ENCODE measurements around the gene ANKS3. TPM values are rescaled to one million over a fixed set of nuclear protein-coding genes. Genes with fewer than 3 reads are reported as not detected.

The ANKS3 gene
- total RNA-seq, 1 experiment from 2014 or later: 26.6 TPM

GRCh38 chr16:4696172-4696904, 37.7 kb downstream of the ANKS3 start:
- ChIA-PET CTCF (interaction anchor here (0.6 kb wide), 1 partner anchor 334 kb away, joined by 4 read pairs; no protein-coding TSS in a partner anchor), POLR2A (interaction anchor here (0.7 kb wide), 1 partner anchor 51 kb away, joined by 4 read pairs; no protein-coding TSS in a partner anchor)
- H3K27ac ChIP-seq (ENCODE audit: low read length): peak overlapping the region; percentile 44; the same call in 1 of the 2 replicates
- no peak overlapping the region for H3K4me3 ChIP-seq (ENCODE audit: low read depth in 2 of 2, low read length in 2 of 2)
- no peaks in the 10 kb centered on the region for H3K27me3 ChIP-seq (ENCODE audit: control insufficient read depth, insufficient read depth, low read length)
- H3K4me1 ChIP-seq (ENCODE audit: control insufficient read depth, insufficient read depth, low read length): peaks cover 46% of the 10 kb centered on the region
- no TSS peak for BruUV-seq (replicated peaks)
- H3K9me3 ChIP-seq (ENCODE audit: control insufficient read depth, insufficient read depth, low read depth, low read length): no peaks in the 10 kb centered on the region
- in situ Hi-C loops (cut with HindIII; ENCODE audit: low pct_unique_long_range_greater_than_20kb, low sequenced_read_pairs) (no loop called here), intact Hi-C loops (cut with micrococcal nuclease; ENCODE audit: unreplicated experiment) (no loop called here)
- TF ChIP-seq TCF7L2 (IDR thresholded peaks at IDR 0.05; ENCODE audit: low read depth, low read length): no peak
- no peak for DNase-seq (ENCODE audit: low read depth, low spot score)
- no peak for ATAC-seq
- H3K36me3 ChIP-seq (ENCODE audit: control insufficient read depth, insufficient read depth, low read length): no peaks in the 10 kb centered on the region; the same call in none of the 2 replicates

DNA sequence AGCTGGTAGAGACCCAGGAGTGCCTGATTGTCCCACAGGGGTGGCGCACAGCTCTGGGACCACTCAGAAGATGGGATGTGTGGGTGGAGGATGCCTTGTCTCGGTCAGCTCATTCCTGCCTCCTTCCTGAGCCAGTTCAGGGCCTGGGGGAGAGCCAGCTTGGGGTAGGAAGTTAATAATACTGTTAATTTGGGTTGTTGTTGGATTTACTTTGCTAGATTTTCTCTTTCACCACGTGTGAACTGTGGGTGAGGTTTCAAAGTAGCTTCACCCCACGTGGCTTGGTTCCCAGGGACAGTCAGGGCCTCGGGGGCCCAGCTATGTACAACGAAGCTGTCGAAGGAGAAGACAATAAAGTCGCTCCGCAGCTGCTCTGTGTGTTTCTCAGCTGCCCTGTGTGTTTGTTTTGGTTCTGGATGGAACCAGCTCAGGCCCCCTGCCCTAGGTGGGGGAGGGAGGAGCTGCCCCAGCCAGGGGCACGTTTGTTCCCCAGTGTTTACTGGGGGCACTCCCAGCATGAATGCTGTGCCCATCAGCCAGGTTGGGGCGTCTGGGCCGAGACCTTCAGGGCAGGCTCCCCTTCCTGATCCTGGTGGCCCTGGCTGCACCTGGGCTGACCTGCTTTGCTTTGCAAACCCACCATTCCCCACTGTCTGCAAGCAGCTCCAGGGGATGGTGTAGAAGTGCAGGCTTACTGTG, 38.4 kb downstream of the ANKS3 start:
- DNase-seq (ENCODE audit: low read depth, low spot score): no peak
- Histone ChIP-seq H3K4me3 (ENCODE audit: low read depth in 2 of 2, low read length in 2 of 2) (no peak overlapping the region), H3K27me3 (ENCODE audit: control insufficient read depth, insufficient read depth, low read length) (no peaks in the 10 kb centered on the region), H3K4me1 (ENCODE audit: control insufficient read depth, insufficient read depth, low read length) (peaks cover 49% of the 10 kb centered on the region), H3K27ac (ENCODE audit: low read length) (peak overlapping the region; percentile 44), H3K36me3 (ENCODE audit: control insufficient read depth, insufficient read depth, low read length) (no peaks in the 10 kb centered on the region; the same call in none of the 2 replicates), H3K9me3 (ENCODE audit: control insufficient read depth, insufficient read depth, low read depth, low read length) (no peaks in the 10 kb centered on the region)
- intact Hi-C loops (cut with micrococcal nuclease; ENCODE audit: unreplicated experiment) (no loop called here), in situ Hi-C loops (cut with HindIII; ENCODE audit: low pct_unique_long_range_greater_than_20kb, low sequenced_read_pairs) (no loop called here)
- no TSS peak for BruUV-seq (replicated peaks)
- POLR2A ChIA-PET: no interaction called here
- CTCF ChIA-PET: interaction anchor here (0.6 kb wide), 2 partner anchors 65 to 335 kb away, joined by 4 to 12 read pairs; no protein-coding TSS in a partner anchor
- no peak for TF ChIP-seq POLR2AphosphoS5 (IDR thresholded peaks at IDR 0.05; ENCODE audit: low read depth, low read length)
- TF ChIP-seq TCF7L2 (IDR thresholded peaks at IDR 0.05; ENCODE audit: low read depth, low read length): no peak
- no peak for TF ChIP-seq SIN3A (IDR thresholded peaks at IDR 0.05; ENCODE audit: borderline replicate concordance, insufficient read depth, low read depth, low read length)
- TF ChIP-seq REST (IDR thresholded peaks at IDR 0.05; ENCODE audit: insufficient read depth in 1 of 2, low read depth in 2 of 2, low read length in 1 of 2): no peak
- no peak for TF ChIP-seq CTCF (IDR thresholded peaks at IDR 0.05)
- no peak for ATAC-seq

All from Panc1 (cell line).